MCF 10A (cell line): ENCODE results near the gene GRIK2. TPM values are rescaled to one million over a fixed set of nuclear protein-coding genes. Genes with fewer than 3 reads are reported as not detected.

Experiments
- BruUV-seq: library from RNA; stranded (reverse); fragments of 400-500 nt; replicated peaks from 2 replicates; lab custom pipeline; 2021; lab: Mats Ljungman, UMichigan
- CTCF ChIA-PET: fragments of 300-600 bp; sonication (Branson Sonifier 250); formaldehyde crosslinking; extraction: SDS; loops from one replicate; lab custom pipeline; 2021; ENCODE audit warnings: antibody characterized with exemption, inconsistent platforms; lab: Yijun Ruan, JAX
- POLR2A ChIA-PET: fragments of 300-600, 350-650 bp; sonication (Branson Sonifier 250); formaldehyde crosslinking; extraction: SDS; loops from one replicate; lab custom pipeline; 2020; ENCODE audit warnings: antibody characterized with exemption, inconsistent platforms; lab: Yijun Ruan, JAX
- DNase-seq: peaks from one replicate; pipeline ENCODE4 v3.0.0-alpha.2; 2018; ENCODE audit not compliant: unreplicated experiment
- H3K27ac Mint-ChIP-seq: one replicate; pipeline ENCODE4 v1.8.0; 2022; ENCODE audit warnings: mild to moderate bottlenecking, low read depth, mixed read lengths; ENCODE audit not compliant: unreplicated experiment
- H3K27me3 Mint-ChIP-seq: one replicate; pipeline ENCODE4 v1.8.0; 2022; ENCODE audit warnings: mixed read lengths; ENCODE audit not compliant: insufficient read depth, unreplicated experiment
- H3K36me3 Mint-ChIP-seq: one replicate; pipeline ENCODE4 v1.8.0; 2022; ENCODE audit warnings: mild to moderate bottlenecking, moderate library complexity, mixed read lengths; ENCODE audit not compliant: insufficient read depth, unreplicated experiment
- H3K4me1 Mint-ChIP-seq: one replicate; pipeline ENCODE4 v1.8.0; 2022; ENCODE audit warnings: mixed read lengths; ENCODE audit not compliant: insufficient read depth, unreplicated experiment
- H3K4me3 Mint-ChIP-seq: one replicate; pipeline ENCODE4 v1.8.0; 2022; ENCODE audit warnings: mild to moderate bottlenecking, moderate library complexity, mixed read lengths; ENCODE audit not compliant: unreplicated experiment
- H3K9me3 Mint-ChIP-seq: one replicate; pipeline ENCODE4 v1.8.0; 2022; ENCODE audit warnings: mixed read lengths; ENCODE audit not compliant: unreplicated experiment
- CTCF ChIP-seq: fragments of 200-600 bp; IDR thresholded peaks from one replicate; pipeline ENCODE4 v1.8.0; 2022; ENCODE audit warnings: antibody characterized with exemption, mild to moderate bottlenecking; ENCODE audit not compliant: unreplicated experiment
- intact Hi-C: fragments of 100-400 bp; cut with micrococcal nuclease; formaldehyde crosslinking; loops from 2 replicates; pipeline ENCODE4 v1.14.1; 2022
- total RNA-seq: library from RNA; stranded (reverse); gene quantifications from 2 replicates; pipeline ENCODE4 v1.2.3, GENCODE V29; 2022

Gene GRIK2
- total RNA-seq, 1 experiment from 2014 or later, result 0.89 TPM

- peak; percentile 86 for DNase-seq
- no TSS peak for BruUV-seq
- Mint-ChIP-seq H3K36me3 (peaks cover 6% of the 10 kb centered on the region), H3K27ac (peak overlapping the region; percentile 78), H3K27me3 (no peaks in the 10 kb centered on the region), H3K9me3 (no peaks in the 10 kb centered on the region), H3K4me3 (no peak overlapping the region), H3K4me1 (peaks cover 17% of the 10 kb centered on the region)
- intact Hi-C loops, result loop anchor here (2.0 to 5.0 kb wide), 2 partner anchors 38 to 56 kb away; no protein-coding TSS in a partner anchor
- TF ChIP-seq CTCF, result no peak
- CTCF ChIA-PET, result interaction anchor here (0.9 kb wide), 1 partner anchor 15 kb away, joined by 4 read pairs; no protein-coding TSS in a partner anchor
- POLR2A ChIA-PET, result interaction anchor here (0.7 kb wide), 1 partner anchor 198 kb away, joined by 3 read pairs; no protein-coding TSS in a partner anchor
Observed at GRCh38 chr6:101722991-101723579, 329.6 kb downstream of the GRIK2 start.

- H3K9me3 Mint-ChIP-seq, result no peaks in the 10 kb centered on the region
- POLR2A ChIA-PET, result no interaction called here
- H3K4me1 Mint-ChIP-seq, result peaks cover 13% of the 10 kb centered on the region
- BruUV-seq, result no TSS peak
- DNase-seq, result no peak
- no peak for TF ChIP-seq CTCF
- CTCF ChIA-PET, result no interaction called here
- no peaks in the 10 kb centered on the region for H3K27me3 Mint-ChIP-seq
- no peak overlapping the region for H3K4me3 Mint-ChIP-seq
- intact Hi-C loops, result no loop called here
- H3K36me3 Mint-ChIP-seq, result no peaks in the 10 kb centered on the region
- no peak overlapping the region for H3K27ac Mint-ChIP-seq
Observed at GRCh38 chr6:101728388-101728787, 334.9 kb downstream of the GRIK2 start.

- no peaks in the 10 kb centered on the region for H3K27me3 Mint-ChIP-seq
- no peak overlapping the region for H3K4me3 Mint-ChIP-seq
- H3K9me3 Mint-ChIP-seq, result no peaks in the 10 kb centered on the region
- CTCF ChIA-PET, result no interaction called here
- no peak for TF ChIP-seq CTCF
- POLR2A ChIA-PET, result no interaction called here
- H3K27ac Mint-ChIP-seq, result no peak overlapping the region
- intact Hi-C loops, result no loop called here
- peaks cover 8% of the 10 kb centered on the region for H3K4me1 Mint-ChIP-seq
- BruUV-seq, result no TSS peak
- no peaks in the 10 kb centered on the region for H3K36me3 Mint-ChIP-seq
- DNase-seq, result no peak
Observed at GRCh38 chr6:101728956-101729355, 335.4 kb downstream of the GRIK2 start.

- H3K4me1 Mint-ChIP-seq, result peaks cover 7% of the 10 kb centered on the region
- H3K27ac Mint-ChIP-seq, result no peak overlapping the region
- no peaks in the 10 kb centered on the region for H3K27me3 Mint-ChIP-seq
- peaks cover 7% of the 10 kb centered on the region for H3K9me3 Mint-ChIP-seq
- ChIA-PET POLR2A (no interaction called here), CTCF (no interaction called here)
- H3K4me3 Mint-ChIP-seq, result no peak overlapping the region
- no peak for DNase-seq
- no peak for TF ChIP-seq CTCF
- no peaks in the 10 kb centered on the region for H3K36me3 Mint-ChIP-seq
- no TSS peak for BruUV-seq
- intact Hi-C loops, result no loop called here
Observed at GRCh38 chr6:101730954-101731353, 337.4 kb downstream of the GRIK2 start.
